GM18867 (cell line): Measurements from ENCODE around the gene LZTS2.
A peak's percentile ranks its signal among the peaks of the same experiment; 100 is the strongest.

Experiments
- ATAC-seq: cut with Tn5 transposase; IDR thresholded peaks from one replicate; pipeline ENCODE4 v1.9.1; 2021; ENCODE audit warnings: mild to moderate bottlenecking, moderate library complexity; ENCODE audit not compliant: unreplicated experiment

The LZTS2 gene

DNA sequence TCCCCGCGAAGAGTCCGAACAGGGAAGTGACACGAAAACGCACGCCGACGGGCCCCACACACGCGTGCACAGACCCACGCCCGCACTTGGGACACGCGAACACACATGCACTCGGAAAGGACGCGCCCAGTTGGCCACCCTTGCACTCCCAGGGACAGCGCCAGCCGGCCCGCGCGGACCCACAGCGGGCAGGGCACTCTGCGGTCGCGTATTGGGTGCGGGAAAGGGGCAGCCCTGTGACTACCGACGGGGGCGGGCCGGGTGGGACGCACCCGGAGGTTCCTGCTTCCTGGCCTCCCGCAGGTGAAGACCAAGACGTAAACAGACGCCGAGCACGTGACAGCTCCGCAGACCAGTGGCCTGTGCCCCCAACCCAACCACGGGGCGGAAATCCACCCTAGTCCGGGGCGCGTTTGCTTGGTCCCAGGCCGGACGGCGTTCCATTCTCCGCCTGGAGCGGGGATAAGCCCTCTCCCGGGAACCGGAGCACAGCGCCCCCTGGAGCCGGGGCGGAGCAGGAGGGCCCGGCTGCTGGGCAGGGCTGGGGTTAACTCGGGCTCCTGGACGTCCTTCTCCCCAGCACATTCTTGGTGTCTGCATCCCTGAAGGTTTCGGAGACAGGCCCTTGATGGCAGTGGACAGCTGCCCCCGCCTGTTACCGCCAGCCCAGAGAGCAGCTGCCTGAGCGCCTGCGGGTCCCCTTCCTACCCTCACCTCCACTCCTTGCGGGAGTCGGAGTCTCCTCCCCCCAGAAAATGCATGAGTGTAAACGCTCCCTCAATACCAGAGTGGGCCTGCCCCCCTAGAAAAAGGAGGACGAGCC lies 2.0 kb upstream of the LZTS2 start:
- peak; percentile 37 for ATAC-seq

DNA sequence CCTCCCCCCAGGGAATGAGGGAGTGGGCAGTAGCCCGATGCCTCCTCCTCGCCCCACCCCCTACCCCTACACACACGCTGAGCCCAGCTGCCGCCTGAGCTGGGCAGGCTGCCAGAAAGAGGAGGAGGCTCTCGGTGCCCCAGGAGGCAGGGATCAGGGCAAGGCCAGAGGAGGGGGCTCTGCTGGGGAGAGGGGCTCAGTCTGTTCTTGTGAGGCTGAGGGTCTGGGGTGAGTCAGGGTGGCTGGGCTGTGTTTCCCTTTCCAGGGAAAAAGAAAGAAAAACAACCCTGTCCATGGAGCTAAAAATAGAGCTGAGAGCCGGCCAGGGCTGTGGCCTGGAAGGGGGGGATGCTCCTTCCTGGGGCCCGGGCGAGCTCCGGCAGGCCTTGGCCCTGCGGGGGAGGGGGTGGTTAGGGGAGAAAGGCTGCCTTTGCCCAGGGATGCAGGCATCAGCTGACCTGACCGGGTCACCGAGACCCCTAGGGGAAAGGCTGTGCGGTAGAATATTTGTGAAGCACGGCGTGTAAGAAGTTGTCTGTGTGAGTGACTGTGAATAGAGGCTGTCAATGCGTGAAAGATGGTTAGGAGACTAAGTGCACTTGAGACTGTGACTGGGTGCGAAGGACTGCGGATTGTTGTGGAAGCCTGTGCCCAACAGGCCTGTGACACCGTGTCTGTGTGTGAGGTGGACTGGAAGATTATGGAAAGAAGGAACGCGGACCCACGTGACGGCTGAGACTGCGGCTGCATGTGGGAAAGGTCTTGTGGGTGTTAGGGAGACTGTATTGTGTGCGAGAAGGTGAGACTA lies 1.2 kb upstream of the LZTS2 start:
- ATAC-seq, result peak; percentile 25

DNA sequence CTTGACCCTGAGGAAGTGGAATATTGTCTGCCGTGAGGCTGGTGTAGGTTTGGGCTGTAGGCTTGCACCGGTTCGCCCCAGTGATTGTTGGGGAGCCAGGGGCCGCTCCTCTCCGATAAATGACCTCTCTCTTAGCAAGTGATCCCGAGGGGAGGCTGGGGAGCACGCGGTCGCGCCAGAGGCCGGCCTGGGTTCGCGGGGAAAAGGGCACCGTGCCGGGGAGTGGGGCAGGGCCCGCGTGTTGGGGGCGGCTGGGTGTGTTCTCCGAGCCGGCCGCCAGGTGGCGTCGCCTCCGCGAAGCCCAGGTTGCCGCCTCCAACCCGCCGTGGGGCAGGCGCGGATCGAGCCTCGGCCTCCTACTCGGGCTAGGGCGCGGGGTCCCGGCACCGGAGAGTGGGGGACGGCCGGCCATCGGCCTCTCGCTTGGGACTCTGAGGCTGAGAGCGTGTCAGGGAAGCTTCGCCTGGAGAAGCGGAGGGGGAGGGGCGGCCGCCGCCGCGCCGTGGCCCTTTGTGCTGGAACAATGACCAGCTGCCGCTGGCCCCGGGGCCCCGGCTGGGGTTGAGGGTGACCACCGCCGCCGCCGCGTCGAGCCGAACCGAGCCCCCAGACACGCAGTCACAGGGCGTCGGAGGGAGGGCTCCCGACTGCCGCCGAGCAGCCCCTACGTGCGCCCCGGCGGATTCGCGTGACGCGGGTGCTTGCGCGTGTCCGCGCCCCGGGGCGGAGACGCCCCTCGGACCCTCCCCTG lies 442 bp upstream of the LZTS2 start:
- peak; percentile 55 for ATAC-seq

DNA sequence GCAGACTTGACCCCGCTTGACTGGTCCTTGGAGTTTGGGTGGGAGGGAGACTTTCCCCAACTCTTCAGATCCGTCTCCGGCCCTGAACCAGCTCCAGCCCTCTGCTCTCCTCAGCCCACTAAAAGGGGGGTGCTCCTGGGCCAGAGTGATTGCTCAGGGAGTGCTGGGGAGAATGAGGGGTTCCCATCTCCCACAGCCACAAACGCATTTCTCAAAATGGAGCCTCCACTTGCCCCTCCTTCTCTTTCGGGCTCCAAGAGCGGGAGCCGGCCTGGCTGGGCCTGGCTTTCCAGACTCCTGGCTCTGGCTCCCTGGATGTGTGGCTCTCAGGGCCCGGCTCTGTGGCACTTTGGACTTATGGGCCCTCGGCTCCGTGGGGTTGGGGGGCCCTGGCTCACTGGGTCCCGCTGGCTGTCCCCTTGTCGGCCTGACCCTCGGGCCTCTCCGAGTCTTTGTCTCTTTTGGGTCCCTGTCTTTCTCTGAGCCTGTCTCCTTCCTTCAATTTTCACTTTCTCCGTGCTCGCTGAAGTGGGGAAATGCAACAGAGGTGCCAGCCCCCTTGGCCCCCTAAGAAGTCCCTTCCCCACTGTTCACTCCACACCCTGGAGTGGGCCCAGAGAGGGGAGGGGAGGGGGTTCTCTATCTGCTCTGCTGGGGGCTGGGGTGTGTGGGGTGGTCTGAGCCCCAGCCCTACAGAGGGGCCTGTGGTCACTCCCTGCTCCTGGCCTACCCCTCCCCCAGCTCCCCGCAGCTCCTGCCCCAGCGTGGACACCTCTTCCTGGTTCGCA lies 713 bp downstream of the LZTS2 start:
- ATAC-seq, result no peak

DNA sequence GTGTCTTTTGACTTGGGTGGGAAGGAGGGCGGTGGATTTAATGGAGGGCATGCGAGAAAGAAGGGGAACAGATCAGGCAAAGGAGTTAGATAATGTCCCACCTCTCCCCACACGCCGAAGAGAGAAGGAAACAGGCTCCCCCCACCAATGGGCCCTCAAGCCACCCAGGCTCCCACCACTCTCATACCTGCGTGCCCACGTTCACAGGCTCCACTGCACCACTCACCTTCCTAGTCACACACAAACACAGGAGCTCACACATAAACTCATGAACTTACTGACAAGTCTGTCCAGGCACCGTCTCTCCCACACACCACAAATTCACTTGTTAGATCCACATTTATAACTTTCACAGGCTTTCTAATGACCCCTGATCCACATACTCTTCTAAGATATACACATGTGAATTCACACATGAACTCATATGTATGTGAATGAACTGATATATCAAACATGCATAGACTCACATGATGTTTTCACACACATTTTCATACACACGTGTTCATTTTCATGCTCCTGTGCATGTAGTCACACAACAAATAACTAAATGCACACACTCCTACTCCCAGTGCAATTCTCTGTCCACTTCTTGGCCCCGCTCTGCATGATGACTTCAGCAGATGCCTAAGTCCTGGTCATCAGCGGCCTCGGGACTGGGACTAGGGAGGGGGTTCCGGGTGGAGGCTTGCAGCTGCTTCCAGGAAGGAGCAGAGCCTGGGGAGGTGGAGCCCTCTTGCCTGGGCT lies 1.5 kb downstream of the LZTS2 start:
- ATAC-seq, result no peak

DNA sequence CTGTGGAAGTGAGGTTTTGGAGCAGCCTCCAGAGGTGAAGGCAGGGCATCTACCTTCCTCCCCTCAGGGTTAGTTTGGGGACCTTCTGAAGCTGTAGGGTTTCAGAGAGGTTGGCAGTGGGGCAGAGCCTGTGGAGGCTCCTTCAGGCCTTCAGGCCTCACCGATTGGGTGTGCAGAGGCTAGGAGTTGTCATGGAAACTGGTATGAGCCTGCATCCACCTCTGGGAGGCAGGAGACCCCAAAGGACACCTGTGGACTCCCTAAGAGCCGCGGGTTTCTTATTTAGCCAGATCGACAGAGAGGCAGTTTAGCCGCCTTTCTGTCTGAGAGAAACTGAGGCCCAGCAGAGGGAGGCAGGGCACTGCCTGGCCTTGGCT lies 2.0 kb downstream of the LZTS2 start:
- ATAC-seq, result no peak

DNA sequence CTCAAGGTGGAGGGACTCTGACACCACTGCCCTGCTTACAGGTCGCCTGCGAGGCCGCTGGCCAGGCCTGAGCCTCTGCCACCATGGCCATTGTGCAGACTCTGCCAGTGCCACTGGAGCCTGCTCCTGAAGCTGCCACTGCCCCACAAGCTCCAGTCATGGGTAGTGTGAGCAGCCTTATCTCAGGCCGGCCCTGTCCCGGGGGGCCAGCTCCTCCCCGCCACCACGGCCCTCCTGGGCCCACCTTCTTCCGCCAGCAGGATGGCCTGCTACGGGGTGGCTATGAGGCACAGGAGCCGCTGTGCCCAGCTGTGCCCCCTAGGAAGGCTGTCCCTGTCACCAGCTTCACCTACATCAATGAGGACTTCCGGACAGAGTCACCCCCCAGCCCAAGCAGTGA lies 2.8 kb downstream of the LZTS2 start:
- no peak for ATAC-seq

DNA sequence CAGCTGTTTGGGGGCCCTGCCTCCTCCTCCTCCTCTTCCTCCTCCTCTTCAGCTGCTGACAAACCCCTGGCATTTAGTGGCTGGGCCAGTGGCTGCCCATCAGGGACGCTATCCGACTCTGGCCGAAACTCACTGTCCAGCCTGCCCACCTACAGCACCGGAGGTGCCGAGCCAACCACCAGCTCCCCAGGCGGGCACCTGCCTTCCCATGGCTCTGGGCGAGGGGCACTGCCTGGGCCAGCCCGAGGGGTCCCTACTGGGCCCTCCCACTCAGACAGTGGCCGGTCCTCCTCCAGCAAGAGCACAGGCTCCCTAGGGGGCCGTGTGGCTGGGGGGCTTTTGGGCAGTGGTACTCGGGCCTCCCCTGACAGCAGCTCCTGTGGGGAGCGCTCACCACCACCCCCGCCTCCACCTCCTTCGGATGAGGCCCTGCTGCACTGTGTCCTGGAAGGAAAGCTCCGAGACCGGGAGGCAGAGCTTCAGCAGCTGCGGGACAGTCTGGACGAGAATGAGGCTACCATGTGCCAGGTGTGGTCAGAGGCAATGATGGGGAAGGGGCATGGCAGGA lies 4.1 kb downstream of the LZTS2 start:
- no peak for ATAC-seq

DNA sequence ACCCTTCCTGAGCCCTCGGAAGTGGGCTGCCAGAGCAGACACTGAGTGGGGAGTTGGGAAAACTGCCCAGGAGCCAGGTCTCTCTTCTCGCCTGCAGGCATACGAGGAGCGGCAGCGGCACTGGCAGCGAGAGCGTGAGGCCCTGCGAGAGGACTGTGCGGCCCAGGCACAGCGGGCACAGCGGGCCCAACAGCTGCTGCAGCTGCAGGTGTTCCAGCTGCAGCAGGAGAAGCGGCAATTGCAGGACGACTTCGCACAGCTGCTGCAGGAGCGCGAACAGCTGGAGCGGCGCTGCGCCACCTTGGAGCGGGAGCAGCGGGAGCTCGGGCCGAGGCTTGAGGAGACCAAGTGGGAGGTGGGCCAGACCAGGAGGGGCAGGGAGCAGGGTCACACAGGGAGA lies 5.8 kb downstream of the LZTS2 start:
- ATAC-seq, result no peak

DNA sequence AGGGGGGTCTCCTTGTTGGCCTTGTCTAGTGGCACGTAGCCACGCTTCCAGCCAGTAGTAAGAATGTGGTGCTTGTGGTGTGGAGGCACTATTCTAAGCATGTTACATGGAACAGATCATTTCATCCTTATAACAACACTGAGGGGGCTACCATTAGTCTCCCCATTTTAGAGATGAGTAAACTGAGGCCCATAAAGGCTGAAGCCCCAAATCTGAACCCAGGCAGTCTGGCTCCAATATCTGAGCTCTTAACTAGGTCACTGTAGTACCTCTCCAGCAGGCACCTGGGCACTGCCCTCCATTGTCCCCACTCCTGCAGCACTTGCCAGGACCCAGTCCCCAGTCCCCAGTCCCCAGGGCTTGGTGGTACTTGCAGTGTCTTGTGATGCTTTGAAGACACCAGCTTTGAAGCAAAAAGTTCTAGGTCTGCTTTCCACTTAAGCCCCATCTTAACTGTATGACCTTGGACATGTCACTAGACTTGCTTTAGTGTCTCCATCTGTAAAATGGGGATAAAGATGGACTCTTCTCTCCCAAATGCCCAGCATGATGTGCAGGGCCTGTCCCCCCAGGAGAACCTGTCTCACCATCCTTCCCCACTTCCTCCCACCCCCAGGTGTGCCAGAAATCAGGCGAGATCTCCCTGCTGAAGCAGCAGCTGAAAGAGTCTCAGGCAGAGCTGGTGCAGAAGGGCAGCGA lies 6.4 kb downstream of the LZTS2 start:
- no peak for ATAC-seq

DNA sequence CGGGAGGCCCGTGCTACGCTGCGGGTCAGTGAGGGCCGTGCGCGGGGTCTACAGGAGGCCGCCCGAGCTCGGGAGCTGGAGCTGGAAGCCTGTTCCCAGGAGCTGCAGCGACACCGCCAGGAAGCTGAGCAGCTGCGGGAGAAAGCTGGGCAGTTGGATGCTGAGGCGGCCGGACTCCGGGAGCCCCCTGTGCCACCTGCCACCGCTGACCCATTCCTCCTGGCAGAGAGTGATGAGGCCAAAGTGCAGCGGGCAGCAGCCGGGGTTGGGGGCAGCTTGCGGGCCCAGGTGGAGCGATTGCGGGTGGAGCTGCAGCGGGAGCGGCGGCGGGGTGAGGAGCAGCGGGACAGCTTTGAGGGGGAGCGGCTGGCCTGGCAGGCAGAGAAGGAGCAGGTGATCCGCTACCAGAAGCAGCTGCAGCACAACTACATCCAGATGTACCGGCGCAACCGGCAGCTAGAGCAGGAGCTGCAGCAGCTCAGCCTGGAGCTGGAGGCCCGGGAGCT lies 7.0 kb downstream of the LZTS2 start:
- ATAC-seq, result no peak

DNA sequence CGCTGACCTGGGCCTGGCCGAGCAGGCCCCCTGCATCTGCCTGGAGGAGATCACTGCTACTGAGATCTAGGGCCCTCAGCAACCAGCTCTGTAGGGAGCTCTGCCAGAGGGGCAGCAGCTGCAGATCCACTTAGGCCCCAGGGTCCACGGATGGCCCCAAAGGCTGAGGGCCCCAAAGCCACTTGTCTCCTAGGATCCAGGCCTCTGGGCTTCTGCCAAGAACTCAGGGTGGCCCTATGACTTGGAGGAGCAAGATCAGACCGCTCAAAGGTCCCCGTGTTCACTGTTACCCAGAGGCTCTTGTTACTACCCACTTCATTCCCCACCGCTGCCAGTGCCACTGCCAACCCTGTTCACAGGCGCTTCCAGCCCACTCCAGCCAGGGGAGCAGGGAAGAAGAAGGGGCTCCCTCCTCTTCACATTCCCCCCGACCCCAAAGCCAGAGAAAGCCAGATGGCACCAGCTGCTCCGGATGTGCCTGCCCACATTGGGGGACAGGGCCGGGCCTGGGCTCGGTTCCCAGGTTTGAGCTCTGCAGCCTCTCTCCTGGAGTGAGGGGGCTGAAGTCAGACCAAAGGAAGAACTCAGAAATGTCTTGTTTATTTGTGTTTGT lies 7.6 kb downstream of the LZTS2 start:
- ATAC-seq, result no peak

DNA sequence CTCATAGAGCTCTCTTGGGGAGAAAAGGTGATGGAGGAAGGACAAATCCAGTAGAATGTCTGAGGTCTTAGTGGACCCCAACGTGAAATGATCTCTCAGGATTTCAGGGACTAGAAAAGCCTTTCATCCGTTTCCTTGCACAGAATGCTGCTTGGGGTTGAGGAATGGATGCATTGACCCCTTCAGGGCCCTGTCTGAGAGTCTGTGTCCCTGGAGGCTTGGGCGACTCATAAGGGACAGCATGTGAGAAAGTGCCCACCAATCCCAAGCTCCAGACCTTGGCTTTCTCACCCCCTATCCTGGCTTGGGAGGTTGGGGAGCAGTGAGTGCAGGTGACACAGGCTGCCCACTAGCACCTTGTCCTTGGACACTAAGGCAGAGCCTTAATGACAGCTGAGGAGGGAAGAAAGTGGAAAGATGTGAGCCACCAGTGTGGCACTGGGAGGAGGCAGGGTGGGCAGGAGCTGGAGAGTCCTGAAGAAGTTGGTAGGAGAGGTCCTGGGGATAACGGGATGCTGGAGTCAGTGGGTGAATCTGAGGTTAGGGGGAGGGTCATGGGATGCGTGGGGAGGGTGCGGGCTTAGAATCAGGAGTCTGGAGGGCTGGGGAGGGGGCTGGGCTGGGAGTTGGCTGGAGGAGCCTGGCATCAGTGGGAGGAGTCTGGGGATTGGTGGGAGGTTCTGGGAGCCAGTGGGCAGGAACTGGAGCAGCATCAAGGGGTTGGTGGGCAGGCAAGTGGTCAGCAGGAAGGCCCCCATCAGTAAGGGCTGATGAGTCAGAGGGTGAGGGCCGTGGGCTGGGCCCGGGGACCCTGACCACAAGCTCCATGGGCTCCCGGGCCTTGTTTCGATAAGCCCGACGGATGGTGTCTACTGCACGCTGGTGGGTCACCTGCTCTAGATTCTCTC lies 8.6 kb downstream of the LZTS2 start:
- no peak for ATAC-seq

DNA sequence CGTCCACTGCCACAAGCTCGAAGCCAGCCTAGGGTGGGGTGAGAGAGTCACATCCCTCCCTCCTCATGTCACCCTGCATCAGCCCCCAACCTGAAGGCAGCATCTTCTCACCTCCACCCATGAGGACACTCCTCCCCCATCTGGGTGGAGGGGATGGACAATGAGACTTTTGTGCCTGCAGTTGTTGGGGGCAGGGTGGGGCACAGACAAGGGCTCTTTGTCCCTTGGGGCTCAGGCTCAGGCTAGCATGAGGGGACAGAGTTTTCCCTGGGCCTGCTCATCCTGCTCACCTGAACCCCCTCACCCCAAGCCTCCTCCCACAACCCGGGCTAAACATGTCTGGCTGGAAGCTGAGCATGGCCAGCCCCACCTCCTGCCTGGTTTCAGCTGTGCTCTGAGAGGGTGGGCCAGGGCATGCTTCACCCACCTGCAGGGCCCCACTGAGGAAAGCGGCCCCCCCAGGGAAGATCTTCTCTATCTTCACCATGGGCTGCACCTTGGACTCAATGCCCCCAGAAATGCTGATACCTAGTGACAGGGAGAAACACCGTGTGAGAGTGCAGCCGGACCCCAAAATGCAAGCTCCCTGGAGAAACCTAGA lies 9.3 kb downstream of the LZTS2 start:
- ATAC-seq, result no peak

DNA sequence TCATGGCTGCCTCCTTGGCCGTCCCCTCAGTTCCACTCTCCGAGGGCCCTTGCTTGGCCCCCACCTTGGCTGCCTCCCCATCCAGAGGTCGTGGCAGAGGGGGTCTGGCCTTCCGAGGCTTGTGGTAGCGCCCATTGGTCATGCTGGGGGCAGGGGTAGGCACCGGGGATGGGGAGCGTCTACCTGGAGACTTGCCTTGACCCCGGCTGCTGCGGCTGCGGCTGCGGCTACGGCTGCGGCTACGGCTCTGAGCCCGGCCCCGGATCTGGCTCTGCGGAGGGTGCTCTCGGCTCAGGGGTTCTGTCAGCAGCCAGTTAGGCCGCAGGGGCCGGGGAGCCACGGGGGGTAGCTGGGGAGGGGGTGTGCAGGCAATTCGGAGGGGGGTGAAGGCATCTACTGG lies 10.7 kb downstream of the LZTS2 start:
- ATAC-seq, result no peak

DNA sequence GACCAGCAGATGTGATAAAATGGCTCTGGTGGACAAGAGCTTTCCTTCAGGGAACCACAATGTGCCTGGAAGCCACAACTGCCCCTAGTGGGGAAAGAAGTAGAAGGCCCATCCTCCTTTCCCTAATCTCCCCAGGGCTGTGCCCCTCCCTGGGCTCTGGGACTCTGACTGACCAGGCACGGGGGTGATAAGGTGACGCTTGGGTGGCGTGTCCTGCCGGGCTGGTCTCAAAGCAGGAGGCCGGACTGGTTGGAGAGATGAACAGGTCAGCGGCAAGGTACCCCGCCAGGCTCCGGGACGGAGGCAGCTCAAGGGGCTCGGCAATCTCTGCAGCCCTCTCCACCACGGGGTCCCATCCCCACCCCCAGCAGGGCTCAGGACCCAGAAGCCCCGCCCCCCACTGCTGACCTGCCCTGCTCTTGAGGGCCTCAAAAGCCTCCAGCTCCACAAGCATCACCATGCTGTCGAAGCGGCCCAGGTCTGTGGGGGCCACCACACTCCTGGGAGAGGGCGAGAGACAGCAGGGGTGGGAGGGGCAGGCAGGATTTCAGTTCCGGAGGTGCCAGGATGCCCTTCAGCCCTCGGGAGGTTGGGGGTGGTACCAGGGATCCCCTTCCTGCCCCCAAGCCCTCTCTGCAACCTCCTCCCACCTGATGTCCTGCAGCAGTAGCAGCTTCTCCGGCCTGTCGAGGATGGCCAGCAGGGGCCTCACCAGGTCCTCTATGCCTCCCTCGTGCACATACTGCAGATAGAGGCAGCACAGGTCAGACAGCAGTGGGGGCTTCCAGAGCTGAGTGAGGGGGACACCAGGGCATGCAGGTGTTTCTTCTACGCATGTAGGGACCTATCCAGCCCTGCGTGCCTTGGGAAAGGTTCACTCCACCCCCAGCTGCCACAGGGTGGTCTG lies 12.2 kb downstream of the LZTS2 start:
- no peak for ATAC-seq
